GM19395 (cell line): ENCODE measurements around the gene BTC.
"Not testable (repeated sequence)": the region's sequence is repeated elsewhere in the genome, so short reads cannot be mapped to it uniquely, and the experiment has no call there.

ENCODE experiments used
- ATAC-seq: cut with Tn5 transposase; IDR thresholded peaks from one replicate; pipeline ENCODE4 v1.9.1; 2021; ENCODE audit warnings: mild to moderate bottlenecking, moderate library complexity; ENCODE audit not compliant: unreplicated experiment

Gene BTC, protein sequence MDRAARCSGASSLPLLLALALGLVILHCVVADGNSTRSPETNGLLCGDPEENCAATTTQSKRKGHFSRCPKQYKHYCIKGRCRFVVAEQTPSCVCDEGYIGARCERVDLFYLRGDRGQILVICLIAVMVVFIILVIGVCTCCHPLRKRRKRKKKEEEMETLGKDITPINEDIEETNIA

DNA sequence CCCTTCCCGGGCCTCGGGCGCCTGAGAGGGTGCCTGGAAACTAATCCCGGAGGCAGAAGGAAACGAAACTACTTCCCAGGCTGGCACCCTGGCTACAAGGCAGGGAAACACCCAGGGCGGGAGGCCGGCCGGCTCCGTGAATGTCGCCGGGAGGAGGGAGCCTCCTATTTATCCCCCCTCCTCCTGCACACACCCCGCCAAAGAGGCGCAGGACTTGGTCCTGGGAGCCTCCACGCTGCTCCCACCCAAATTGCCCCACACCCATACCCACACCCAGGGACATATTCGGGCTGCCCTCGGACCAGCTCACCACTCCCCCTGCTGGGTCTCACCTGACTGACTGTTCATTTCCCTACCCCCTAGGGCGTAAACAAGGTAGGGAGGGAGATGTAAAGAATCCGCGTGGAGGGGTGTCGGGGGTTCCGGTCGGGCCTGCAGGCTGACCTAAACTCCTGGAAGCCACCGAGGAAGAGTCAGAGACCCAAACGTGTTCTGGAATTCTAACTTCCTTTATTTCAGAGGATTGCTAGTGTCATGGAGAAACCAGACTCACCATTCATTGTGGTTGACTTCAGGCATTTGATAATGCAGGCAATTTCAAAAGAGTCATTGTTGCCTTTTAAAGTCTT is at the start of gene BTC:
TSS of gene BTC (minus strand) at position 142 of the 629 bp plus-strand sequence. CDS start 198 bp downstream, outside the sequence.
- ATAC-seq: no peak

DNA sequence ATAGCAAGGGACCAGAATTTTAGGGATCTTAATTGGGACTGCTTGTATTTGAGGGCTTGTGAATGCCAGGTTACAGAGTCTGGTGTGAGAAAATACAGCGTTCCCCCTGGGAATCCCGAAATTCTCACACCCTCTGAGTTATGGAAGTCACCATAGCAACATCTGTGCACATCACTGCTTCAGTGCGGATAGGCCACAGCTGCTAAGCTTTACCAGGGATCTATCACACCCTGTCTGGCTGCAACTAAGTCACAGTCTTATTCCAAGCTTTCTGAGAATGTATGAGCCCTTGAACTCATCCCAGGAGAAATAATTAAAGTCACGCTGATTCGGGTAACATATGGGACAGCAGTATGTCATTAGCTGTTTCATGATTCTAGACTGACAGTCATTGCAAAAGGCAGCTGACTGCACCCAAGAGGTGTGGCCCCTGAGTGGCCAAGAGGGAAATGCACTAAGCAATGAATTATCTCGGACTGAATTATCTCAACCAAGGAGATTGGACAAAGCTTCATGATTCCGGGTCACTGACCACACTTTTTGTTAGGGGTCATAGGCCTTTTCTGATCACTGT is 46.7 kb upstream of the BTC start:
- ATAC-seq: no peak

DNA sequence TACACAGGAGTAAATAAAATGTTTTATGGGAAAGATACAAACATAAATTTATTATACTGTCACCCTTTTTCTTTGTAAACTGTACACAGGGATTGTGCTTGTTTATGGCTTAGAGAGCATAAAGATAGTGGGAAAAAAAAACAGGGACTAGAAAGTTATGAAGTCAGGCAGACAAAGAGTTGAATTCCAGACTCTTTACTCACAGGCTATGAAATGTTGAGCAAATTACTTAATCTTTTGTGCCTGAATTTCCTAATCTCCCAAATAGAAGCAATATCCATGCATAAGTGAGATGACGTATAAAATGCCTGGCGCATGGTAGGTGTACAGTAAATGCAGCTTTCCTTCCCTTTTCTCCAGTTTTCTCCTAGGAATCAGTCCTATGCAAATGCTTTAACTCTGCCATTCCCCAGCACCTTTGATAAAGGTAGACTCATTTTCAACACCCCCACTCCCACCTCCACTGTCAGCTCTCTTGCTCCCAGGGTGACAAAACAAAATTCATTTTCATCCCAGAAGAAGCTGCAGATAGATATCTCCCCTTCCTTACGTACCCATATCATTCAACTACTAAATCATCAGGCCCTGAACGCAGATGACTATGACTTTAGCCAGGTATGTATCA is 44.5 kb upstream of the BTC start:
- no peak for ATAC-seq

DNA sequence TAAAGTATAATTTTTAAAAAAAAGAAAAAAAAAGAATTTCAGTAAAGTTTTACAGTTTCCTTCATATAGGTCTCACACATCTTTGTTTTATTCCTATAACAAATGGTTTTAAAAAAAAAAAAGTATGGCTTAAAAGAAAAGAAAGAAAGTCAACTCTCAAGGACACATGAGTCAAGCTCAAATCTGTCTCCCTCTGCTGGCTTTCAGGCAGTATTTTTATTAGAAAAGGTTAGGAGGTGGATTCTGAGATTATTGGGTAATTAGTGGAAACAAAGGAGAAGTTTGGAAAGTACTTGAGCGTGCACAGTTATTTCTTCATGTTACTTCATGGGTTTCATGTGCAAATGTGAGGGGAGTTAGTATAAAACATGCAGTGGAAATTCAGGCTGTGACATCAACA is 36.6 kb upstream of the BTC start:
- ATAC-seq: no peak

DNA sequence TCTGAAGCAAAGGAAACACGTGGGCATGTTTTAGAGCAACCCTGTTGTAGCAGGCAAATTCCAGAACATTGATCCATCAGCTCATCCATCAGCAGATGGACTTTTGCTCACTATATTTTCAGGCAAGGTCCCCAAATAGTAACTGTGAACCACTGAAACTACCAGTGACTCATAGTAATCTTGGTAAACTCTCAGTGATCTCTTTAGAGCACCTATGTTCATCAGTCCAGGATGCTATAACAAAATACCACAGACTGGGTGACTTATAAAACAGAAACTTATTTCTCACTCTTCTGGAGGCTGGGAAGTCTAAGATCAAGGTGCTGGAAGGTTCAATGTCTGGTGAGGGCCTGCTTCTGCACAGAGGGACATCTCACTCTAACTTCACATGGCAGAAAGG is 28.9 kb upstream of the BTC start:
- ATAC-seq: peak; percentile 89

DNA sequence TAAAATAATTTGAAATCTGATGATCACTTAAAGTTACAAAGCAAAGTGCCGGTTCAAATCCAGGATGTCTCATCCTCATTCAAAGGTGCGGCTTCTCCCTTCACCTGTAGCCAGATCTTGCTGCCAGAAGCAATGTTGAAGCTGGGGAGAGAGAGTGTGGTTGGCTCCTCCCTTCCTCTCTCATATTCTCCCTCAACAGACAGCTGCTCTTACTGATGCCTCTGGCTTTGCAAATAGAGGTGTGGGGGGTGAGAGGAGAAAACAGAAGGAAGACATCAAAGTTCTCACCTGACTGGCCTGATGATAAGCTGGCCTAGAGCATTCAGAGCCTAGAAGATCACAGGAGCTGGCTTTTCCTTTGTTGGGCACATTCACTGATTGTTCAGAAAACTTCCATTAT is 28.3 kb upstream of the BTC start:
- ATAC-seq: no peak

DNA sequence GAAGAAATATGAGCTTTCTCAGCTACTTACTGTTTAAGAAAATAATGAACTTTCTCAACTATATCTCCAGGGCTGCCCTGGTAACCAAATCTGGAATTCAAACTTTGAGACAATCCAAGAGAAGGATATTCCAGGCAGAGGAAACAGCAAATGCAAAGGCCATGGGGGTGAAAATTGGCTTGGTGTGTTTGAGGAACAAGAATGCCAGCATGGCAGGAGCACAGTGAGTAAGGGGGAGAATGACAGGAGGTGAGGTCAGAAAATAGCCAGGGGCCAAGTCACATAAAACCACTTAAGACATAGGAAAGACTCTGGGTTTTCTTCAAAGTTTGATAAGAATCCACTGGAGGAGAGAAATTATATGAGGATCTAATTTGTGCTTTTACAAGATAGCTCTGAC is 27.2 kb upstream of the BTC start:
- no peak for ATAC-seq

DNA sequence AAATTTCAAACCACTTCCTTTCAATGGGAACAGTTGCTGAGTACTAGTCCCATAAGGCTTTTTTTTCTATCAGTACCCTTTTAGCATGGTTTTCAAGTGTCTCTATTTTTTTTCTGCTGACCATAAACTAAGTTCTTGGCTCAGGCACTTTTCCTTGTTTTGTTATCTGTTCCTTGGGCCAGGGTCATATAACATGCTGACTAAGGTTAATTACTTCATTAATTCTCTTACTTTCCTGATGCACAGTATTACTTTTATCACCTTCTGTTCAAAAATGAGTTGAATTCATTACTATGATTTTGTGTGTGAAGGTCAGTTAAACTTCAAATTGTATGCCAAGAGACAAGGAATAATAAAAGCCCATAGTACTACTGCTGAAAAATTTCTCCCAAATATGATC is 19.7 kb upstream of the BTC start:
- no peak for ATAC-seq

DNA sequence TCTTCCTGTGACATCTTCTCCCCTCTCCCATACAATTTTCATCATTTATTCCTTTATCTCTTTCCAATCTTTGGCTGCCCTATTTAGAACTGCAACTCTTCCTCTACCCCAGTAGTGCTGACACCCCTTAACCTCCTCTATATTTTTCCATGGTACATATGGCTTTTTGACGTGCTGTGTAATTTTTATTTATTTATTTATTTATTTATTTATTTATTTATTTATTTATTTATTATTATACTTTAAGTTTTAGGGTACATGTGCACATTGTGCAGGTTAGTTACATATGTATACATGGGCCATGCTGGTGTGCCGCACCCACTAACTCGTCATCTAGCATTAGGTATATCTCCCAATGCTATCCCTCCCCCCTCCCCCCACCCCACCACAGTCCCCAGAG is 17.7 kb upstream of the BTC start:
- not testable (repeated sequence) for ATAC-seq

DNA sequence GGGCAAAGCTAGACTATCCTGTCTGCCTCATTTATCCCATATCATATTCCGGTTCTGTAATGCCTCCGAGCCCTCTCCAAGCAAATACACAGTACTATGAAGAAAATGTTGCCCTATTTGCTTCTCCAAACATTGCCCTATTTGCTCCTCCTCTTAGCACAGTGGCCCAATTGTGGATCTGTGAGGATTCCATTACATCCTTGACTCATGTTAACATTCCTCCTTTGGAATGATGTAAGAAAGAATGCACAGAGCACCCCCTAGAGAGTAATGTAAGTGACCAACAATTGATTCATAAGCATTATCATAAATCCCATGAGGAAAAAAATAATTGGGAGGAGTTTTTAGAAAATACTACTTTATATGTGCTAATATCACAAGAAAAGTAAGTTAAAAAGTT is 11.3 kb upstream of the BTC start:
- ATAC-seq: no peak

DNA sequence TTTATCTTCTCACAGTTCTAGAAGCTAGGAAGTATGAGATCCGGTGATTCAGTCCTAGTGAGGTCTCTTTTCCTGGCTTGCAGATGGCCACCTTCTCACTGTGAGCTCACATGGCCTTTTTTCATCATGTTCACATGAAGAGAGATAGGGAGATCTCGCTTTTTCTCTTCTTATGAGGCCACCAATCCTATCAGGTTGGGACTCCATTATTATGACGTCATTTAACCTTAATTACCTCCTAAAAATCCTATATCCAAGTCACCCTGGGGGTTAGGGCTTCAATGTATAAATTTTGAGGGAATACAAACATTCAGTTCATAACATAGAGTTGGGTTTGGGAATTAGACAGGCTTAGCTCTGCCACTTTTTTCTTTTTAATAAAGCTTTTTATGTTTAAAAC is 6.0 kb upstream of the BTC start:
- ATAC-seq: no peak

DNA sequence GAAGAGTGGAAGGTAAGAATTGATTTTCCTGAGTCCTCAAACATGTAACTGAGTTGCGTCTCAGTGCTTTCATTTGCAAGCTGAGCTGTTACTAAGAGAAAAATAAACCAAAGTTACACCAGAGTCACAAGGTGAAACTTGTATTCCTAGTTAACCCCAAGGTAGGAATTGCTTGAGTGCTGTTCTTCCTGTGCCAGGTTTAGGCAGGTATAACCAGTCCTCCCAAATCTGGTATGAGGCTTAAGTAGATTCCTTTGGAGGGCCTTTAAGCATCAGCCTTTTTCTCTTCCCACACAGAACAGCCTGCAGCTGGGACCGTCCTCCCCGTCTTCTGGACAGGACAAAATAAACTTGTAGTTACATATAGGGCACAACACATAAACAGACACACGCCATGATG is 2.3 kb upstream of the BTC start:
- ATAC-seq: no peak

DNA sequence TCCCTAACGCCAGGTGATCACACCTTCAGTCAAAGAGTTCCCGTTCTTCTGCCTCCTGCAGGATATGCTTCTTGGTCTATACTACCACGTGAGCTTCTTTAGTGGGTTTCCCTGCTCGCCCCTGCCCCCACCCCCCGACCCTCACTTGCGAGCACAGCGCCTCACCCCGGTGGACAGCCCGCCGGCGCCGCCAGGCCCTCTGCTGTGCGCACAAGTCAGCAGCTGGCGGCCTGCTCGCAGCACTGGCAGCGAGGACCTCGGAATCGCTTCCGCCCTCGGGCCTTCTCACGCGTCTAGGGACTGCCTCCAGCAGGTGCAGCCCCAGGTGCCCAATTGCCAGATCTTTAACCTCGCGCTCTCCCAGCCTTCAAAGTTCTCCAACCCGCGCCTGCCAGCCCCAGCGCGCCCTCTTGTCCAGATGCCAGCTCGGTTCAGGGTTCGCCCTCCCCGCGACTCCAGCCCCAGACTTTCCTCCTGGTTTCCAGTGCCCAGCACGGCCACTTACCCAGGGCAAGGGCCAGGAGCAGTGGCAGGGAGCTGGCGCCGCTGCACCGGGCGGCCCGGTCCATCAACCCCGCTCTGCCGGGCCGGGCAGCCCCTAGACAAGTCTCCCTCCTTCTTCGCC is 454 bp downstream of the BTC start:
- ATAC-seq: no peak

DNA sequence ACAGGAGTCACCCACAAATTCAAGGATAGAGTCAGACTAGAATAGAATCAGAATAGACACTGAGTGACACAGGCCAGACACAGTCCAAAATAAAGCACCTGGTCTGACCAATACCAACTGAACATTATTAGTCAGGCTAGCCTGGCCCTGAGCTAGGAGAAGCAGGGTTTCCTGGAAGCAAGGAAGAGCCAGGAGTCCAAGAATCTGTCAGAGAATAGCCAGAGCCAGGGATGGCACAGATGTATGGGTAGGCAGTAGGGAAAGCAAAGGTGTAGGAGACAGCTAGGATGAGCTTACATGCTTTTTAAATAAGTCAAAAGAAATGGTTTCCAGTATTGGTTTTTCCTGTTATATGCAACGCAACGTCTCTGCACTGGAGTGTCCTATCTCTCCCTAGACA is 3.7 kb downstream of the BTC start:
- ATAC-seq: no peak

DNA sequence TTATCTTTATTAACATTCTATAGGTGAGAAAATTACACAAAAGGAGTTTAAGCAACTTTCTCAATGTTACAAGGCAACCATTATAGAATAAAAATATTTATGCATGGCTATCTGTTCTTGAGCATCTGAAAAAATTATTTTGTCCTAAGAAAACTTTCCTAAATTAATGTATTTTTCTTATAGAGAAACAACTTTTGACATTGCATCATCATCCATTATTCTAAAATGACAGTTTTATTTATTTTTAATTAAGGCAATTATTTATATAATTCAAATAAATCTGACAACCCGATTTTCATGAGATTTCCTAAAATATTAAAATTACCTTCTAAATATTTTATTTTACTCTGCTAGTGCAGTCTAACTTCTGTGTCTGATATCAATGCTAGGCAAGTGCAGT is 4.8 kb downstream of the BTC start:
- ATAC-seq: no peak

DNA sequence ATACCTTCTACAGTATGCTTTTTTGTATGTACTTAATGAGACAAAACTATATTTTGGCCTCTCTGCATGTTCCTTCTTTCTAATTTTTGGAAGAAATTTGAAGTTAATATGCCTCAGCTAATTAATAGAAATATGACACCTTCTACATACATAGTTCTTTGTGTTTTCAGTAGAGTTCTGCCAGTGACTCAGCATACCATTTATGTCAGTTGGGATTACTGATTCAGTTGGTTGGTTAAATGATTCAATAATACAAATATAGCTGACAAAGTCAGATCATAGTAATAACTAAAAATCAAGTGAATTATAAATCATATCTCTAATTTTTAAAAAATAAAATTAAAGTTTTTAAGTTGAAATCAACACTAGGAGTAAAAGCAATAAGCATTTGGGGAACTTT is 16.8 kb downstream of the BTC start:
- no peak for ATAC-seq

DNA sequence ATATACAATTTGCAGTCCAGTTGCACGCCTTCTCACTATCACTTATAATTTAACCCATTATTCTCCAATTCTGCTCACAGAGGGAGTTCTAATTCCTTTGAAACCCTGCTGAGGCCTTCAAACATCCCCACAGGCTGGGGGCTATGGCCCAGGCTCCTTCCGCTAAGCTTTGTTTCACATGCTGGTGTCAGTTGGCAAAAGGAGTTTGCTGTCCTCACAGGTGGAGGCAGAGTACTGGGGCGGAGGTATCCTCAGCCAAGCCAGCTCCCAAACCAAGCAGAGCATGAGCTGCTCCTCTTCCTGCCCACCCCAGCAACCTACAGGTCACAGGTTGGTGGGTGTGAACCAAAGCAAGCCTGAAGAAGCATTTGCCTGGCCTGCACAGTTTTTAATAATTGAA is 21.5 kb downstream of the BTC start:
- ATAC-seq: no peak

DNA sequence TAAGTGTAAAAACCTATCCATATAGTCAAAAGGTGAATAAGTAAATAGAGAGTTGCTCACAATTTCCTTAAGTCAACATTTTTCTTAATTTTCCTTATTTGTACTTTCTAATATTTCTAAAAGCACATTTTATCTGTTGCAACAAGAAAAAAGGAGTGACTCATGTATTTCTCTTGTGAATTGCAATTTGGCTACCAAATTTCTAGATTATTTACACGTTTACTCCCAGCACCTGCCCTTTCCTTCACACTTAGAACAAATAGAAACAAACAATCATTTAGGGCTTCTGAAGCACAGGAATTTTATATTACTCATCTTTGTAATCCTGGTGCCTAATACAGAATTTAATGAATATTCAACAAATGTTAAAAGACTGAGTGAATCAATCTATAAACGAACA is 22.2 kb downstream of the BTC start:
- ATAC-seq: no peak

DNA sequence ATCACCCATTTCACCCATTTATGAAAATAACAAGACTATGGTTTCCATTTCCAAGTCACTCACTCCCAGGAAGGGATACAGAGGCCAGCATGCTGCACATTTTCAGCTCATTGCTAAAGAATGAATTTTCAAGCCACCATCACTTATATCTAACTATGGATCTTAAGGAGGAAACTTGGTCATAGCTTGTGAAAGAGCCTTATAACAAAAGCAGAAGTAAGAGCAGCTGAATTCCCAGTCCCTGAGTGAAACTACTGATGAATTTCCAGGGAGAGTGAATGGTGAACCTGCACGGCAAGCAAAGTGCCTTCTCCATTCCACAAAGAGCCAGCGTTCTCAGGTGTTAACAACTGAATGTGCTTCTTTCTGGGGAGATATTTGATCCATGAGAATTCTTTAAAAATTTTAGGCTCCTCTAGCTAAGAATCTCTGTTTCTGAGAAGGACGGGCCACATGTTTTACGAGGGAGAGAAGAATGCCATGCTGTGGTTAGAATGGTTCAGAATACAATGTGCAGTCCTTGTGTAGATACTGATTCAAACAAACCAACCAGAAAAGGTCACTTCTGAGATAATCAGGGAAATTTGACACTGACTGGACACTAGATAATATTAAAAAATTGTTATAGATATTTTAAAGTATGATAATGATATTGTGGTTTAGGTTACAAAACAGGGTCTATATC is 24.0 kb downstream of the BTC start:
- no peak for ATAC-seq

DNA sequence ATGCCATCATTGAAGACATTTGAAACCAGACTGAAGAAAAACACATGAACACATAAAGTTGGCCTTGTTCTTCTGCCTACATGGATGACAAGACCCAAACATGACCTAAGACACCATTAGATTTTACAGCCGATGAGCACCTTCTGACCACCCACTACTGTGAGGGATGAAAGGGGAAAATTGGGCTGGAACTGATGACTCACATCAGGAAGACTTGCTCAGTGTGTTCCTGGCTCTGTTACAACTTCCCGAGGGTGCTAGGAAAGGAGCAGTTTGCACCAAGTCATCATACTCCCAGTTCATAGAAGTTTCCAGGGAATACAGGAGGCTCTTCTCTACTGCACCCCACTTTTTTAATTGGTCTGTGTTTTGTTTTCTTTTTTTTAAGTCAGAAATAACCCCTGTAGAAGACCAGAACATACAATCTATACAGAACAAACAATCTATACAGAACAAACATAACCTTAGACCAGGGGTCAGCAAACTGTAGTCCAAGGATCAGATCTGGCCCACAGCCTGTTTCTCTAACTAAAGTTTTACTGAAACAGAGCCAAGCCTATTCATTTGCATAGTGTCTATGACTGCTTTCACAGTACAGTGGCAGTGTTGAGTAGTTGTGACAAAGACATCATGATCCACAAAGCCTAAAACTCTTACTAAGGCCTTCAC is 25.3 kb downstream of the BTC start:
- ATAC-seq: no peak

DNA sequence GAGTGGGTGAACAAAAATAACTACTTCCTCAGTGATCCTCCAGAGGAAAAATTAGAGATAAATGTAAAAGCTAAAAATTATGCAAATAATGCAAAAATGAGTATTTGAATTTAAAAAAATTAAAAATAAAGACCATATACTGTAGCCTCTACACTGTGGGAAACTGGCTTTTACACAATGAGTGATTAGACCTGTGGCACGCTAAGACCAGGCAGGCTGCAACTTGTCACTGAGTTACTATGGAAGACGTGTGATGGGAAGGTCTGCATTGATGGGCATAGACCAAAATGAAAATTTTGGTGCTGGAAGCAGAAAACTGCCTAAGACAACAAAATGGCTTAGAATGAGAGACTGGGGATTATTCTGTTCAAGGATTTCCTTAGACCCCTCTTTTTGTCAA is 30.2 kb downstream of the BTC start:
- no peak for ATAC-seq
